ENCODE results near the gene TBC1D22A. TPM values are rescaled to one million over a fixed set of nuclear protein-coding genes. Genes with fewer than 3 reads are reported as not detected.

Gene TBC1D22A
- total RNA-seq, 4 donors from 2014 or later, result 9.2 to 45.3 (median 22.8) TPM

DNA sequence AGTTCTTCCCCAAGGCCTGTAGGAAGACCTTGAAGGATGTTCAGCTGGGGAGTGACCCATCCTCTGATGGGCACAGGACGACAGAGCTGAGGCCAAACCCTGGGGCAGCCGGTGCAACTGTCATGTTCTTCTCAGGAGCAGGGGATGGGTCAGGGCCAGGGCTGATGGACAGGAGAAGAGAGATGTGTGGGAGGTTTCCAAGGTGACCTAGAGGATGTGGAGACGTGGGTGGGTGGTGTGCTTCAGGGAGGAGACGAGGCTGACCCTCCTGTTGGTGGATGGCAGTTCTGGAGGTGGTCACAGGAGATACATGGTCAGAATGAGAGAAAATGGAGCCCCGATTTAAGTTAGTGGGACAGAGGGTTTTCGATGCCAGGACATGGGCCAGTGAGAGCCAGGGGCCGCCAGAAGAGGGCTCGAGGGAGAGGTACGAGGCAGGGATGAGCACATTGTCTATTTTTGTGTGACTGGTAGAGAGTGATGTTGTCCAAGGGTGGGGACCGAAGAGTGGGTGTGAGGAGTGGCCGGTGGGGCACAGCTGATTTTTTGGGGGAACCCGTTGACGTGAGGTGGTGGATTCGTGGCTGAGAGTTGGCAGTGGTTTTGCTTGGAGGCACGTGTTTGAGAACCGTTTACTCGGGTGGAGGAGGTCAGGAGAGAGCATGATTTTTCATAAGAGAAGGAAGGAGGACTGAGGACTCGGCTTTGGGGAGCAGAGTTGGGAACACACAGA, 14.6 kb downstream of the TBC1D22A start:
- peaks cover 0 to 5% of the 10 kb centered on the region in 2 donors for H3K4me1 ChIP-seq
- DNase-seq, result no peak
- no peaks in the 10 kb centered on the region for H3K27me3 ChIP-seq
- no peaks in the 10 kb centered on the region for H3K36me3 ChIP-seq
- no peak overlapping the region for H3K4me3 ChIP-seq
- H3K9me3 ChIP-seq, result no peaks in the 10 kb centered on the region
- H3K27ac ChIP-seq, result no peak overlapping the region
- TF ChIP-seq POLR2A (IDR thresholded peaks at IDR 0.05), result no peak
- TF ChIP-seq, protein P1, sequence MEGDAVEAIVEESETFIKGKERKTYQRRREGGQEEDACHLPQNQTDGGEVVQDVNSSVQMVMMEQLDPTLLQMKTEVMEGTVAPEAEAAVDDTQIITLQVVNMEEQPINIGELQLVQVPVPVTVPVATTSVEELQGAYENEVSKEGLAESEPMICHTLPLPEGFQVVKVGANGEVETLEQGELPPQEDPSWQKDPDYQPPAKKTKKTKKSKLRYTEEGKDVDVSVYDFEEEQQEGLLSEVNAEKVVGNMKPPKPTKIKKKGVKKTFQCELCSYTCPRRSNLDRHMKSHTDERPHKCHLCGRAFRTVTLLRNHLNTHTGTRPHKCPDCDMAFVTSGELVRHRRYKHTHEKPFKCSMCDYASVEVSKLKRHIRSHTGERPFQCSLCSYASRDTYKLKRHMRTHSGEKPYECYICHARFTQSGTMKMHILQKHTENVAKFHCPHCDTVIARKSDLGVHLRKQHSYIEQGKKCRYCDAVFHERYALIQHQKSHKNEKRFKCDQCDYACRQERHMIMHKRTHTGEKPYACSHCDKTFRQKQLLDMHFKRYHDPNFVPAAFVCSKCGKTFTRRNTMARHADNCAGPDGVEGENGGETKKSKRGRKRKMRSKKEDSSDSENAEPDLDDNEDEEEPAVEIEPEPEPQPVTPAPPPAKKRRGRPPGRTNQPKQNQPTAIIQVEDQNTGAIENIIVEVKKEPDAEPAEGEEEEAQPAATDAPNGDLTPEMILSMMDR (IDR thresholded peaks at IDR 0.05), result no peak
- intact Hi-C loops (cut with DNase I; ENCODE audit: low total_unique reads), result no loop called here

DNA sequence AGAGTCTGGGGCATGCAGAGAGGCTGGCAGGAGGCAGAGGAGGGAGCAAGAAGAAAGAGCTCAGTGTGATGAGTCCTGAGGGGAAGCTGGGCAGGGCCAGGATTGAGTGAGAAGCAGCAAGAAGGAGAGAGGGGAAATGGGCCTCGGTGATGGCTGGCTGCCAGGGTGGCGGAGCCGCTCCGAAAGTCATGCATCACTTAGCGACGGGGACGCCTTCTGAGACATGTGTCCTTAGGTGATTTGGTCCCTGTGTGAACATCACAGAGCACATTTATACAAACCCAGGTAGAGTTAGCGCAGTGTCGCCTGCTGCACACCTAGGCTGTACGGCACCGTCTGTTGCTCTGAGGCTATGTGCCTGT, 15.1 kb downstream of the TBC1D22A start:
- Histone ChIP-seq H3K36me3 (no peaks in the 10 kb centered on the region), H3K4me3 (no peak overlapping the region), H3K9me3 (no peaks in the 10 kb centered on the region), H3K27me3 (no peaks in the 10 kb centered on the region), H3K27ac (no peak overlapping the region), H3K4me1 (peaks cover 0 to 5% of the 10 kb centered on the region in 2 donors)
- DNase-seq, result no peak
- TF ChIP-seq, protein P1 (IDR thresholded peaks at IDR 0.05), result no peak
- no peak for TF ChIP-seq POLR2A (IDR thresholded peaks at IDR 0.05)
- intact Hi-C loops (cut with DNase I; ENCODE audit: low total_unique reads), result no loop called here

DNA sequence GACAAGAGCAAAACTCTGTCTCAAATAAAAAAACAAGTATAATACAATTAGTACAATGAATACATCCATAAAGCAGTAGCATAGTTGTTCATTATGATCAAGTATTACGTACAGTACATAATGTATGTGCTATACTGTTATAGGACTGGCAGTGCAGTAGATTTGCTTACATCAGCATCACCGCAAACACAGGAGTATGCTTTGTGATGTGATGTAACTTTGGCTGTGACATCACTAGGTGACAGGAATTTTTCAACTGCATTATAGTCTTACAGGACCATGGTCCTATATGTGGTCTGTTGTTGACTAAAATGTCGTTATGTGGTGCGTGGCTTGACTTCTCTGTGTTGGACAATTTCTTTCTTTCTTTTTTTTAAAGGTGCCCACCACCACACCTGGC, 16.6 kb downstream of the TBC1D22A start:
- H3K36me3 ChIP-seq, result no peaks in the 10 kb centered on the region
- H3K27me3 ChIP-seq, result no peaks in the 10 kb centered on the region
- H3K4me1 ChIP-seq, result peaks cover 0 to 5% of the 10 kb centered on the region in 2 donors
- no peak overlapping the region for H3K27ac ChIP-seq
- H3K9me3 ChIP-seq, result no peaks in the 10 kb centered on the region
- H3K4me3 ChIP-seq, result no peak overlapping the region
- no peak for DNase-seq
- TF ChIP-seq, protein P1 (IDR thresholded peaks at IDR 0.05), result no peak
- TF ChIP-seq POLR2A (IDR thresholded peaks at IDR 0.05), result no peak
- intact Hi-C loops (cut with DNase I; ENCODE audit: low total_unique reads), result no loop called here

DNA sequence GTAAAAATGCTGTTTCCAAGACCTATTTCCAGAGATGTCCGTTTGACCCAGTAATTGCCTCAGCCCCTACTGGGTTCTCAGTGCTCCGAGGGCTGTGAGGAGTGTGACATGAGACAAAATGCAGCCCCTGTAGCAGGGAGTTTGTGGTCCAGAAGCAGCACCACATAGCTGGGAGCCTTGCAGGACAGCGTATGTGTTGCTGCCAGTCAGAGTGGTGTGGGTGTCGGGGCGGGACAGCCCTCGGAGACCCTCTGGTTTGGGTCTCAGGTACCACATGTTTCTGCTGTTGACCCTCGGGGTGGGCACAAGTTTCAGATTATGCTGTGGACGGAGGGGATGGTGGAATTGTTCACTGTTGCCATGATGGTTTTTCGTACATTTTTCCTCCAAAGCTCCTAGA, 17.2 kb downstream of the TBC1D22A start:
- Histone ChIP-seq H3K27me3 (no peaks in the 10 kb centered on the region), H3K36me3 (no peaks in the 10 kb centered on the region), H3K4me1 (peaks cover 0 to 5% of the 10 kb centered on the region in 2 donors), H3K9me3 (no peaks in the 10 kb centered on the region), H3K27ac (no peak overlapping the region), H3K4me3 (no peak overlapping the region)
- TF ChIP-seq, protein P1 (IDR thresholded peaks at IDR 0.05), result no peak
- TF ChIP-seq POLR2A (IDR thresholded peaks at IDR 0.05), result no peak
- intact Hi-C loops (cut with DNase I; ENCODE audit: low total_unique reads), result no loop called here
- DNase-seq, result no peak

DNA sequence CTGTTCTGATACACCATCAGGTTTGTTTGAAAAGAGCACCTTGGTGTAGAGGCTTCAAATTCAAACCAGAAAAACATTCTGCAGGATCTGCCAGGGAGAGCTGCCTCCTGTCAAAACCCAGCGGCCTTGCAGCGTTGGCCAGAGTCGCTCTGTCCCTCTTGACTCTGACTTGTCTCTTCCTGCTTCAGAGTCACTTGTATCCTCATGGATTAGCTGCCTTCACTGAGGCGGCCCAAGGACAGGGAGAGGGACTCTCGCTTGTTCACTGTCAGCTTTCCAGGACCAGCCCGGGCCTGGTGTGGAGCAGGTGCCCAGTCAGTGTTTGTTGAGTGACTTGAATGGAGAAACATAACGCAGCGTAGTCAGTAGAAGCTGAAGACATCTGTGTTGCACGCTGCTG, 18.0 kb downstream of the TBC1D22A start:
- Histone ChIP-seq H3K4me3 (no peak overlapping the region), H3K4me1 (no peaks in the 10 kb centered on the region), H3K27me3 (no peaks in the 10 kb centered on the region), H3K27ac (no peak overlapping the region), H3K9me3 (no peaks in the 10 kb centered on the region), H3K36me3 (no peaks in the 10 kb centered on the region)
- TF ChIP-seq, protein P1 (IDR thresholded peaks at IDR 0.05), result no peak
- TF ChIP-seq POLR2A (IDR thresholded peaks at IDR 0.05), result no peak
- intact Hi-C loops (cut with DNase I; ENCODE audit: low total_unique reads), result no loop called here
- no peak for DNase-seq
